Type B pancreatic cell (in vitro differentiated cells): Measurements from ENCODE around the gene AKR1B15. TPM values are rescaled to one million over a fixed set of nuclear protein-coding genes. Genes with fewer than 3 reads are reported as not detected.

ENCODE experiments used
- DNase-seq: peaks from one replicate; pipeline ENCODE4 v3.0.0; 2021; ENCODE audit warnings: mixed read lengths; ENCODE audit not compliant: unreplicated experiment; ENCODE audit errors: extremely low spot score
- H3K27ac Mint-ChIP-seq: 2 replicates; pipeline ENCODE4 v1.8.0; 2021; ENCODE audit warnings: mild to moderate bottlenecking, mixed read lengths
- H3K27me3 Mint-ChIP-seq: 2 replicates; pipeline ENCODE4 v1.8.0; 2021; ENCODE audit warnings: mixed read lengths
- H3K36me3 Mint-ChIP-seq: 2 replicates; pipeline ENCODE4 v1.8.0; 2021; ENCODE audit warnings: mixed read lengths
- H3K4me1 Mint-ChIP-seq: one replicate; pipeline ENCODE4 v1.8.0; 2021; ENCODE audit warnings: mixed read lengths; ENCODE audit not compliant: unreplicated experiment
- H3K4me3 Mint-ChIP-seq: 2 replicates; pipeline ENCODE4 v1.8.0; 2021; ENCODE audit warnings: mild to moderate bottlenecking, mixed read lengths
- H3K9me3 Mint-ChIP-seq: 2 replicates; pipeline ENCODE4 v1.8.0; 2021; ENCODE audit warnings: mixed read lengths
- CTCF ChIP-seq: fragments of 200-600 bp; sonication (generic); conservative IDR thresholded peaks from 2 replicates; pipeline ENCODE4 v1.5.0; 2021; ENCODE audit warnings: antibody characterized with exemption, mild to moderate bottlenecking
- total RNA-seq: library from RNA; stranded (reverse); gene quantifications from 2 replicates; pipeline ENCODE4 v1.2.1, GENCODE V29; 2021; ENCODE audit warnings: low replicate concordance

AKR1B15 gene
- total RNA-seq, 1 donor from 2014 or later: 0.63 TPM

GRCh38 chr7:134599371-134599770, 50.5 kb downstream of the AKR1B15 start:
- no peak for TF ChIP-seq CTCF
- Mint-ChIP-seq H3K36me3 (no peaks in the 10 kb centered on the region), H3K4me3 (no peak overlapping the region), H3K27me3 (no peaks in the 10 kb centered on the region), H3K9me3 (peaks cover 7% of the 10 kb centered on the region), H3K4me1 (peaks cover 5% of the 10 kb centered on the region), H3K27ac (no peak overlapping the region)
- DNase-seq: no peak

GRCh38 chr7:134601459-134601858, 52.5 kb downstream of the AKR1B15 start:
- DNase-seq: no peak
- TF ChIP-seq CTCF: no peak
- no peak overlapping the region for H3K27ac Mint-ChIP-seq

GRCh38 chr7:134602881-134603451, 54.1 kb downstream of the AKR1B15 start:
- H3K4me1 Mint-ChIP-seq: peaks cover 9% of the 10 kb centered on the region
- H3K27ac Mint-ChIP-seq: no peak overlapping the region
- no peak for DNase-seq
- TF ChIP-seq CTCF: no peak
- H3K27me3 Mint-ChIP-seq: peaks cover 12% of the 10 kb centered on the region
- H3K4me3 Mint-ChIP-seq: peak overlapping the region; percentile 18
- peaks cover 7% of the 10 kb centered on the region for H3K9me3 Mint-ChIP-seq
- no peaks in the 10 kb centered on the region for H3K36me3 Mint-ChIP-seq

More at GRCh38 chr7:134601459-134601858, 52.5 kb downstream of the AKR1B15 start:
- no peak overlapping the region for H3K4me3 Mint-ChIP-seq
- H3K4me1 Mint-ChIP-seq: peaks cover 7% of the 10 kb centered on the region
- H3K36me3 Mint-ChIP-seq: no peaks in the 10 kb centered on the region
- peaks cover 7% of the 10 kb centered on the region for H3K9me3 Mint-ChIP-seq
- H3K27me3 Mint-ChIP-seq: peaks cover 2% of the 10 kb centered on the region

GRCh38 chr7:134605978-134606923, 57.3 kb downstream of the AKR1B15 start:
- Mint-ChIP-seq H3K4me3 (no peak overlapping the region), H3K36me3 (no peaks in the 10 kb centered on the region), H3K4me1 (peaks cover 9% of the 10 kb centered on the region), H3K9me3 (no peaks in the 10 kb centered on the region), H3K27ac (no peak overlapping the region), H3K27me3 (peaks cover 13% of the 10 kb centered on the region)
- no peak for DNase-seq
- peak; percentile 97 for TF ChIP-seq CTCF

GRCh38 chr7:134611611-134612151, 62.8 kb downstream of the AKR1B15 start:
- H3K36me3 Mint-ChIP-seq: no peaks in the 10 kb centered on the region
- H3K4me3 Mint-ChIP-seq: no peak overlapping the region

More at GRCh38 chr7:134611611-134612151, 62.8 kb downstream of the AKR1B15 start:
- DNase-seq: no peak
- Mint-ChIP-seq H3K27me3 (peaks cover 23% of the 10 kb centered on the region), H3K9me3 (no peaks in the 10 kb centered on the region), H3K4me1 (no peaks in the 10 kb centered on the region), H3K27ac (no peak overlapping the region)
- no peak for TF ChIP-seq CTCF
